HG02642 (cell line): Measurements from ENCODE around the gene PPCDC.
"Not testable (repeated sequence)": the region's sequence is repeated elsewhere in the genome, so short reads cannot be mapped to it uniquely, and the experiment has no call there.

ENCODE experiments used
- ATAC-seq: cut with Tn5 transposase; IDR thresholded peaks from one replicate; pipeline ENCODE4 v1.9.1; 2021; ENCODE audit warnings: mild to moderate bottlenecking; ENCODE audit not compliant: unreplicated experiment, poor library complexity

Gene PPCDC

DNA sequence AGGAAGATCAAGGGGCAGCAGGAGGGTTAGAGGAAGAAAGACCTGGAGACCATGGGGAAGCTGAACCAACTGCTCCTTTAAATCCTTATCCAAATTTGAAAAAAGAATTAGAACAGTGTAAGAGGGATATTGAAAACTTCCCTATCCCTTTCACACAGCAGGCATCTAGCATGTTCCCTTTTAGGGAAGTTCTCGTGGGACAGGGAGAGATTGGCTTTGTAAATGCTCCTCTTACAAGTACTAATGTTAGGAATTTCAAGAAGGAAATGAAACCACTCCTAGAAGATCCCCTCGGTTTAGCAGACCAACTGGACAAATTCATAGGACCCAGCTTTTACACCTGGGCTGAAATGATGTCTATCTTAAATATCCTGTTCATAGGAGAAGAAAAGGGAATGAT lies 41.5 kb downstream of the PPCDC start:
- ATAC-seq, result no peak

DNA sequence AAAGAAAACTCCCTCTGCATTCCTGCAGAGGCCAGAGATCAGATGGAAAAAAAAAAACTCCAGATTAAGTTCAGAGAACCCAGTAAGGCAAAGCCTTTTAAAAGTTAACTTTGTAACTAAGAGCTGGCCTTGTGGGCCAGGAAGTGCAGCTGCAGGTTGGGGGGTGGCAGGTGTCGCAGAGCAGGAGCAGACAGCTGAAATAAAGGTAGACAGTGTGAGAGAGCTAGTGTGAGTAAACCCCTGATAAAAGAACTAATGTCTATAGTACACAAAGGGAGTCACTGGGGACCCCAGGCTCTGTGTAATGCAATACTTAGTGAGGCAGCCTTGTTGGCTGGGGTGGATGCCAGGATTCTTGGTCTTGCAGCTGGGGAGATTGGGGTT lies 42.1 kb downstream of the PPCDC start:
- ATAC-seq, result no peak

GRCh38 chr15:75065851-75066509 lies 42.6 kb downstream of the PPCDC start:
- no peak for ATAC-seq

DNA sequence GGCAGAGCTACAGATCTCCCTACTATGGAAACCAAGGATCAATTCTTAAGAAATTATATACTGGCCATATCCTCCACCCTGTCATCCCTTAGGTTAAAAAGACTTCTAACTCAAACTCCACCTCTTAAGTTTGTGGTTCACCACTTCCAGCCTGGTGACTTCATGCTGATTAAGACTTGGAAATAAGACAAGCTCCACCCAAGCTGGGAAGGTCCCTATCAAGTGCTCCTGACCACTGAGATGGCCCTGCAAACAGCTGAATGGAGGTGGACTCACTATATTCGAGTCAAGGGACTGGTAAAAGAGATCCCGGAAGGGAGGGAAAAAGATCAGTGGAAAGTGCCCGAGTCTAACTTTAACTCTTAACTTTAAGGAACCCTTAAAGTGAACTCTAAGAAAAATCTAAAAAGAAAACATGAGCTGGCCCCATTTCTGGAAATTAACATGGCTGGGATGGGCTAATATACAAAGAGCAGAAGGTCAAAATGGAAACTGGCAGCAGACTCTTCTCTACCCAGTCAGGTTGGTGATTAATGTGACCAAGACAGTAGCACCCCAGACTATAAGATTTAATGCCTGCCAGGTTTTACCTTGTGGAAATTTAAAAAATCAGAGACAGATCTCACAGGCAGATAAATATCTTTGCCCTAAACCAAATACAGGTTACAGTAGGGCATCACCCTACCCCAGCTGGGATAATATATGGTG lies 43.9 kb downstream of the PPCDC start:
- no peak for ATAC-seq

GRCh38 chr15:75068748-75069147 lies 45.4 kb downstream of the PPCDC start:
- ATAC-seq, result no peak

DNA sequence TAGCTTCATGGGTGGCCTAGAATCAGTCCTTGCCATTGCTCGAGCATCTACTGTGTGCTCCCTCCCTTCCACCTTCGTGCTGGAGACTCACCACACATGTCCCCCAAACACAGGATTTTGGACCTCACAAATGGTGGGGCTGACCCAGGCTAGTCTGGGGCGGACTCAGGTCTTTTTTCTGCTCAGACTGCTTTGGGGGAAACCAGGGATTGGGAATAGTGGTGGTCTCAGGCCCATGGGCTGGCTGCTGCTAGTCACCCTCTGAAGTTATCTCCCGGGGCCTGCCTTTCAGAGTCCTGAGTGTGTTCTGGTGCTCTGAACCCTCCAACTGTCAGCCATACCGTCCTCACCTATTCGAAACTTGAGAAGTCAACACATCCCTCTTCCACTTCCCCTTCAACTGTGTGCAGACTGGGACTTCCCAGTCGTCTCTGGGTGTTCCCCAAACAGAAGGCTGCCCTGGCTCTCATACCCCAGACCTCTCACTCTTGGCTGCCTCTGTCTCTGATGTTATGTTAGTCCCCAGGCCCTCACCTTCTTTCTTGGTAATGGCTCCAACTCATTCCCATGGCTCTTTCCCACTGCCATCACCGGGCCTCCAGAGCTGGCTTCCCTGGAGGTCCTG lies 46.0 kb downstream of the PPCDC start:
- peak; percentile 82 for ATAC-seq

DNA sequence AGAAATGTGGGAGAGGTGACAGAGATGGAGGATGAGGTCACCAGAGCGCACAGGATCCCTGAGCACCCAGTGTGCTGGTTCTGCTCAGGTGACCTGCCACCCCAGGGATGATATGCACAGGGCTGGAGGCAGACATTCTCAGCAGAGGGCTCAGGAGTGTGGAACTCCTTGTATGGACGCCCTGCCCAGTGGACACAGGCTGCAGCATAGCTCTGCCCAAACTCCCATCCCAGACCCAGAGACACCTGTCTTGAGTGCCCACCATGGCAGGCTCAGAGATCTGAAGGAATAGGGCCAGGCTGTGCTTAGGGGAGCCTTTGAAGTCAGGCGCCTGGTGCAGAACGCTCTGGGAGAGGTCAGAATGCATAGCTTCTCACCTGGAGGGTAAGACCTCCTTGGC lies 47.3 kb downstream of the PPCDC start:
- no peak for ATAC-seq

DNA sequence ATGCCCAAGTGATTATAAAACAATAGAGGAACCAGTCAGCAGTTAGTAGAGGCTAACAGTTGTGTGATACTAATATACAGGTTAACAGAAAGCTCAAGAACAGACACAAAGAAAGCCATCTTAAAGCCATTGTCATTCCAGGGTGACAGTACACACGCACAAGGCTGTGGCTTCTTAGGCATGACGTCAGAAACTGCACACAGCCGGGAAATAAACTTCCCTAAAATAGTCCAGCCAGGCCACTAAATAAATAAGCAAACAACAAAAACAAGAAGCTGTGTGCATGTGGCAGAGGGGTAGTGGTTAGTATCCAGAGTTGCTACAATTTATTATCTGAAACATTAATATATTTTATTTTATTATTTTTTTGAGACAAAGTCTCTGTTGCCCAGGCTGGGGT lies 49.8 kb downstream of the PPCDC start:
- ATAC-seq, result no peak

GRCh38 chr15:75076277-75076676 lies 52.9 kb downstream of the PPCDC start:
- no peak for ATAC-seq

DNA sequence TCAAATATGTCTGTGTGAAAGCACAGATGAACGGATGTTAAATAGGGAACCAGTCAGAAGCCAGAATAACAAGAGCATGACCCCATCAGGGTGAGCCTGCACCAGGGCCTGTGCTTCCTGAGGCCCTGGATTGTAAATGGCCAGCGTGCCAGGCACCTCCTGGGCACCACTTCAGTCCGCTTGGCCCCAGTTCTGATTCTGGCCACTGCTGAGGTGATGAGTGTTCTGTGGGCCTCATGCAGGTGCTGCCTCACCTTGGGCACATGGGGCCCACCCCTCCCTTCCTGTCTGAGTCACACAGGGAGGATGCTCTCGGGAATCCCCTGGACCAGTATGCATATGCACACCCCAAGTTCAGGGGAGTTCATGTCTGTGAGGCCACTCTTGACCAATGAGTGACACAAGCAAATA lies 54.2 kb downstream of the PPCDC start:
- not testable (repeated sequence) for ATAC-seq

- no peak for ATAC-seq
These were observed 57.8 kb downstream of the PPCDC start for GRCh38 chr15:75081150-75081549.

- ATAC-seq, result no peak
These were observed 59.3 kb downstream of the PPCDC start for GRCh38 chr15:75082689-75083088.

GRCh38 chr15:75085708-75086107 lies 62.3 kb downstream of the PPCDC start:
- ATAC-seq, result not testable (repeated sequence)

- no peak for ATAC-seq
These were observed 66.3 kb downstream of the PPCDC start for GRCh38 chr15:75089456-75090387.

DNA sequence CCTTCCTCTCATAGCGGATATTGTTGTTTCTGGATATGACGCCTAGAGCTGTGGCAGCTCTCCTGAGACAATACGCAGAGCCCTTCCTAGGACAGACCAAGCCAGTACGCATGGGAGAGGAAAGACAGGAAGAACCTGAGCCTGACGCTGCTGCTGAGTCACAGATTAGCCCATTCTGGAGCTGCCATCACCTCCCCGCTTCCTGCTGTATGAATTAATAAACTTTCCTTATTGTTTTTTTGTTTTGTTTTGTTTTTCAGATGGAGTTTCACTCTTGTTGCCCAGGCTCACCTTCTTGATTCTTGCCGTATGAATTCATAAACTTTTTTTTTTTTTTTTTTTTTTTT lies 67.0 kb downstream of the PPCDC start:
- ATAC-seq, result no peak

- ATAC-seq, result no peak
These were observed 68.4 kb downstream of the PPCDC start for GRCh38 chr15:75091814-75092213.

DNA sequence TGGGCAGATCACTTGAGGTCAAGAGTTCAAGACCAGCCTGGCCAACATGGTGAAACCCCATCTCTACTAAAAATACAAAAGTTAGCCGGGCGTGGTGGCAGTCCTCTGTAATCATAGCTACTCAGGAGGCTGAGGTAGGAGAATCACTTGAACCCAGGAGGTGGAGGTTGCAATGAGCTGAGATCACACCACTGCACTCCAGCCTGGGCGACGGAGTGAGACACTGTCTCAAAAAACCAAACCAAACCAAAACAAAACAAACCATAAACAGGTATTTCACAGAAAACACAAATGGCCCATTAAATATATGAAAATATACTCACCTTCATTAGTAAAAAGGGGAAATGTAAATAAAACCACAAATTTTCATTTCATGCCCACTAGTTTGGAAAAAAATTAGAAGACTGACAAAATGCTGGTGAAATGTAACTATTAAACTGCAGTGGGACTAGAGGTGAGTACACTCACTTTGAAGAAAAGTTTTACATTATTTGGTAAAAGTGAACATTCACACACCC lies 71.6 kb downstream of the PPCDC start:
- ATAC-seq, result peak; percentile 41

DNA sequence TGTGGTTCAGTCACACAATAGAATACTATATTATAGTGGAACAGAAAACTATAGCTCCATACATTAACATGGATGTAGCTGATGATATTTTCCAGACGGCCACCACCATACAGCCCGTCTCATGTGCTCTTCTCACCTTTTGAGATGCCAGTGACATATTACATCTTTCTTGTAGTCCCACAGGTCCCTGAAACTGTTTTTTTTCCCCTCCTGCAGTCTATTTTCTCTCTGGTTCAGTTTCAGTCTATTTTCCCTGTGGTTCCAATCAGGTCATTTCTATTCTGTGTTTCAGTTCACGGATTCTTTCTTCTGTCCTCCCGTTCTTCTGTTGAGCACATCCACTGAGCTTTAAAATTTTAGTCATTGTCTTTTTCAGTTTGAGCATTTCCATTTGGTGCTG lies 72.2 kb downstream of the PPCDC start:
- ATAC-seq, result peak; percentile 63

DNA sequence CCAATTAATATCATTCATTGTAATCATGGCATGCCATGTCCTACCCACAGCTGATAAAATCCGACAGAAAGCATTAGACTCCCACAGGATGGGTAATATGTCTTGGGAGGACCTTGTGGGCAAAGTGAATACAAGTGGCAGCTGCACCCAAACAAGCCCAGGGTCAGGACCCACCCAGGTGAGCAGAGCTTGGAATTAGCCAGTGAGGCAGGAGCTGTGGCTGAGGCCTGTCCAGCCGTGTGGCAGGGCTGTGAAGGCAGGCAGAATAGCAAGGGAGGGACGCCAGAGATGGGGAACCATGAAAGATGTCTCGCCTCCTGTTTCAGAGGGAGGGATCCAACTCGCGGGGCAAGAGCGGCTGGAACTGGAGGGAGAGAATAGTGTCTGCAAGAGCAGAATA lies 74.5 kb downstream of the PPCDC start:
- no peak for ATAC-seq

- ATAC-seq, result no peak
These were observed 75.0 kb downstream of the PPCDC start for GRCh38 chr15:75098404-75098803.
